GM19463 (cell line): ENCODE measurements around the gene CRIP2.

Experiments
- ATAC-seq: cut with Tn5 transposase; IDR thresholded peaks from one replicate; pipeline ENCODE4 v1.9.1; 2021; ENCODE audit warnings: mild to moderate bottlenecking, moderate library complexity; ENCODE audit not compliant: unreplicated experiment

Gene CRIP2

DNA sequence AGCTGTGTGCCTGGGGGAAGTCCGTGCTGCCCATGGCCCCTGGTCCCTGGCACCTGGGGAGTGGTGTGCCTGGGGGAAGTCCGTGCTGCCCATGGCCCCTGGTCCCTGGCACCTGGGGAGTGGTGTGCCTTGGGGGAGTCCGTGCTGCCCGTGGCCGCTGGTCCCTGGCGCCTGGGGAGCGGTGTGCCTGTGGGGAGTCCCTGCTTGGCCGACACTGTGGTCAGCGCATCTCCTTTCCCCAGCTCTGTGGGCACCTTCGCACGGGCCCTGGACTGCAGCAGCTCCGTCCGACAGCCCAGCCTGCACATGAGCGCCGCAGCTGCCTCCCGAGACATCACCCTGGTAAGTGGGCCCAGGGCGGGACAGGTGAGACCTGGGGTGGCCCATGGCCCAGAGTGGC, 14.5 kb upstream of the CRIP2 start:
- no peak for ATAC-seq

- no peak for ATAC-seq
Measured at GRCh38 chr14:105460616-105461015, 14.0 kb upstream of the CRIP2 start.

GRCh38 chr14:105461903-105462302, 12.7 kb upstream of the CRIP2 start:
- ATAC-seq = no peak

DNA sequence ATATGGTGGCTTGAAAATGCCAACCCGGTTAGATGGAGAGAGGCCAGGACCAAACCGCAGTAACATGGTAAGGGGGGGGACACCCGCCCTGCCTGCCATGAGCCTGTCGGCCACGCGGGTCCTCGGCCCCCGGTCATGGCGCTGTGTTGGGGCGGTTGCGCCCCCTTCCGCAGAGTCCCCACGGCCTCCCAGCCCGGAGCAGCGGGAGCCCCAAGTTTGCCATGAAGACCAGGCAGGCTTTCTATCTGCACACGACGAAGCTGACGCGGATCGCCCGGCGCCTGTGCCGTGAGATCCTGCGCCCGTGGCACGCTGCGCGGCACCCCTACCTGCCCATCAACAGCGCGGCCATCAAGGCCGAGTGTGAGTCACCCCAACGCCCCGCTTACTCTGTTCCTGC, 10.1 kb upstream of the CRIP2 start:
- no peak for ATAC-seq

- ATAC-seq = no peak
Measured at GRCh38 chr14:105465209-105466031, 9.2 kb upstream of the CRIP2 start.

DNA sequence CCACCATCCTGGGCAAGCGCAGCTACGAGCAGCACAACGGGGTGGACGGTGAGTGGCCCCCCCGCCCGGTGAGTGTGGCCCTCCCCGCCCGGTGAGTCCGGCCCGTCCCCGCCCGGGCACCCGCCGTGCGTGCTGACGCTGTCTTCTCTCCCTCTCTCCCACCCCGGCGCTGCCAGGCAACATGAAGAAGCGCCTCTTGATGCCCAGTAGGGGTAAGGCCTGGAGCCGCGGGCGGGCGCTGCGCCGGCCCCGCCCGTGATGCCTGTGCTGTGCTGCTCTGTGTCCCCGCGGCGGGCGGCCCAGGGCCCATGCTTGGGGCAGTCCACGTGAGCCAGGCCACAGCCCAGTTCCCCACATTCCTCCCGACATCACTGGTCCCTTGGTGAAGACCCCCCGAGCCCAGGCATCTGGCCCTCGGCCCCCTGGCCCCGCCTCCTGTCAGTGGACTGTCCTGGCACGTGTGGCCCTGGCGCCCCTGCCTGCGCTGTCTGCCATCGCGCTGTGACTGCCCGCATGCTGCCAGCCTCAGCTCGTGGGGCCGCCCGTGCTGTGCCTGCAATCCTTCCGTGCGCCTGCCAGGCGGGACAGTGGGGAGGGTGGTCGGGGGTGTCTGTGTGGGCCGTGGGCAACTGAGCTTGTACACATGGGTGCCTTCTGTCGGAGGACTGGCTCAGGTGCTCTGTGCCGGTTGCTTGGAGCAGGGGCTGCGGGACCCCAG, 7.9 kb upstream of the CRIP2 start:
- no peak for ATAC-seq

DNA sequence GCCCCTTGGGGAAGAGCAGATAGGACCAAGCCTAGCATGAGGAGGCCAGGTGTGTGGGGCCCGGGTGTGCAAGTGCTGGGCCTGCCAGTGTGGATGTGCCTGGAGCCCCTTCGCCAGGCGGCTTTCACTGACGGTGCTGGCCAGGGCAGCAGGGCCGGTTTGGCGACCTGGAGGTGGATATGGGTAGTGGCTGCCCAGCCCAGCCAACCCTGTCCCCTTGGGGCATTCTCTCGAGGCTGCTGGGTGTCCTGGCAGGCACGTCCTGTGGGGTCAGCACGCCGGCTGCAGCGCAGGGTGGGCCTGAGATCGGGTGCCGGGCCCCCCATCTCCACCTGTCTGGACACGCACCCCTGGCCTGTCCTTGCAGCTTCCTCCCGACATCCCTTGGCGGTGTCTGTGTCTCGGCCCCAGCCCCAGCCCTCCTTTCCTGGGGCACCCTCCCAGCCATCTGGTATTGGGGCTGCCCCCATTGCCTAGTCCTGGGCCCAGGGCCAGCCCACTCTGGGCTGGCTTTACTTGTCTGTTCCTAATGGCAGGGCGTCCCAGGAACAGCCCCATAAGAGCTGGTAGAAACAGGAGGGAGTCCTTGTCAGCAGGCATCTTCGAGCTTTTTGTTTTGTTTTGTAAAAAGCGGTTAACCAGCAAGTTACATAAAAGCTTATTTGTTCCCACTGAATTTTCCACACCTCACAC, 7.2 kb upstream of the CRIP2 start:
- no peak for ATAC-seq

DNA sequence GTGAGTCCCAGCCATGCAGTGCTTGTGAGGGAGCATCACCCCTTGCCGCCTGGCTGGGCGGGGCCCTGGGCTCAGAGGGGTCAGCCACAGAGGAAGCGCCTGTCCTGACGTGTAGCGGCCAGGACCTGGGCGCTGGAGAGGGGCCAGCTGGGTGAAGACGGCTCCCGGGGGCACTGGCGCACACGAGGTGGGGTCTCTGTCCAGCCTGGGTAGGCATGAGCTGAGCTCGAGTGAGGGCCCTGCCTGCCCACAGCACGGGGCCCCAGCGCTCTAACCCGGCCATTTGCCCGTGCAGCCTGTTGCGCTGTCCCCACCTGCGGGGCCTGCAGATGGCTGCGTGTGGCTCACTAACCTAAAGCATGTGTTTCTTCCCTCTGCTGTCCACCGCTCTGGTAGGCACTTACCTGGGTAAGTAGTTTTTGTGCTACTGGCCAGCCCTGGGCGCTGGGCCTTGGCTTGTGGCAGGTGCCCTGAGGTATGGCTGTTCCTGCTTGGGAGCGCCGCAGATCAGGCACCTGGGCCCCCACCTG, 6.6 kb upstream of the CRIP2 start:
- no peak for ATAC-seq

GRCh38 chr14:105468621-105469241, 5.9 kb upstream of the CRIP2 start:
- ATAC-seq = no peak

DNA sequence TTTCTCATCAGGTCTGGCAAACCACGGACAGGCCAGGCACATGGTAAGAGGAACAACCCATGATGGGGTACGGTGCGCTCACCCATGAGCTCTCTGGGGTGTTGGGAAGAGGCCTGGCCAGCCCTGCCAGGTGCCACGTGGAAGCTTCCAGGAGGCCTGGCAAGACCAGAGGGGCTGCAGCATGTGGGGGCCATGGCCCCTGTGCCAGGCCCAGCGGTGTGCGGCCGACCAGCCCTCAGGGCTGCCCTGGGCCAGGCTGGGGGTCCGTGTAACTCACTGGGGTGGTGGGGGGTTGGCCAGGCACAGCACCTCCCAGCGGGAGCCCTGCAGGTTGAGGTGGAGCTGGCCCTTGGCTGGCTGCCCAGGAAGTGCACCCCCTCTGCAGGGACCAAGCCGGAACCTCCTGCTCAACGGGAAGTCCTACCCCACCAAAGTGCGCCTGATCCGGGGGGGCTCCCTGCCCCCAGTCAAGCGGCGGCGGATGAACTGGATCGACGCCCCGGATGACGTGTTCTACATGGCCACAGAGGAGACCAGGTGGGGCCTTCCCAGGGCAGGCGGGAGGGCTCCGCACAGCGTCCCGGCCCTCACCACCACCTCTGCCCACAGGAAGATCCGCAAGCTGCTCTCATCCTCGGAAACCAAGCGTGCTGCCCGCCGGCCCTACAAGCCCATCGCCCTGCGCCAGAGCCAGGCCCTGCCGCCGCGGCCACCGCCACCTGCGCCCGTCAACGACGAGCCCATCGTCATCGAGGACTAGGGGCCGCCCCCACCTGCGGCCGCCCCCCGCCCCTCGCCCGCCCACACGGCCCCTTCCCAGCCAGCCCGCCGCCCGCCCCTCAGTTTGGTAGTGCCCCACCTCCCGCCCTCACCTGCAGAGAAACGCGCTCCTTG, 4.9 kb upstream of the CRIP2 start:
- no peak for ATAC-seq

GRCh38 chr14:105470350-105471296, 4.0 kb upstream of the CRIP2 start:
- no peak for ATAC-seq

GRCh38 chr14:105471297-105471821, 3.3 kb upstream of the CRIP2 start:
- no peak for ATAC-seq

GRCh38 chr14:105471823-105472485, 2.7 kb upstream of the CRIP2 start:
- ATAC-seq = no peak

DNA sequence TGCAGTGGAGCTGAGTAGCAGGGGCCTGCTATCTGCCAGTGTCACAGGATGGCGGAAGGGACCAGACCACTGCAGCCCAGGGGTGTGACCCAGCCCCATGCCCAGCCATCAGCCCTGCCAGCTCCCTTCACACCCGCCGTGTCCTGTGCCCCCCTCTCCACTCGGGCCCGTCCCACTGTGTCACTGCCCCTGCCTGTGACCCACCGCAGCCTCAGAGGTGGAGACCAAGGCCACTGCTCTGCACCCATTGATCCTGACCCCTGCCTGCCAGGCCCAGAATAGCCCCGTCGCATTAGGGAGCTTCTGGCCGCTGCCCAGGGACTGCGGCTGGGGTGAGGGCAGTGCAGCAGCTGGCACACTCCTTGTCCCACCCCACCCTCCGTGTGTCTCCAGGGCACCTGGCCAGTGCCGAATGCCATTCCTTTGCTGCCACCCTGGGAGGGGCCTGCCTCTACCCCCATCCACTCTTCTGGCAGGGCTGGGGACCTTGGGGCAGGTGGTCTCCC, 2.1 kb upstream of the CRIP2 start:
- no peak for ATAC-seq

- no peak for ATAC-seq
Measured at GRCh38 chr14:105473033-105473676, 1.5 kb upstream of the CRIP2 start.

- no peak for ATAC-seq
Measured at GRCh38 chr14:105473677-105474482, 741 bp upstream of the CRIP2 start.
